Thyroid gland (tissue), 4 donors: Measurements from ENCODE around the gene VIL1.

ENCODE experiments used
- POLR2A ChIP-seq, 2 donors: fragments of 450-650 bp; IDR thresholded peaks; one replicate each; pipeline ENCODE4 v1.6.1; 2017; ENCODE audit warnings: antibody characterized with exemption in 2 of 2, mild to moderate bottlenecking in 2 of 2, moderate library complexity in 1 of 2
- TF ChIP-seq, protein P1 (sequence below), 6 experiments: fragments of 200-600 bp in 3 of 6; fragments of 450-650 bp in 3 of 6; sonication (generic) in 3 of 6; IDR thresholded peaks; one replicate each; pipeline ENCODE4 v1.5.1; 2016 to 2019; ENCODE audit warnings: antibody characterized with exemption in 6 of 6, mild to moderate bottlenecking in 2 of 6, inconsistent platforms in 1 of 6, moderate library complexity in 1 of 6

DNA sequence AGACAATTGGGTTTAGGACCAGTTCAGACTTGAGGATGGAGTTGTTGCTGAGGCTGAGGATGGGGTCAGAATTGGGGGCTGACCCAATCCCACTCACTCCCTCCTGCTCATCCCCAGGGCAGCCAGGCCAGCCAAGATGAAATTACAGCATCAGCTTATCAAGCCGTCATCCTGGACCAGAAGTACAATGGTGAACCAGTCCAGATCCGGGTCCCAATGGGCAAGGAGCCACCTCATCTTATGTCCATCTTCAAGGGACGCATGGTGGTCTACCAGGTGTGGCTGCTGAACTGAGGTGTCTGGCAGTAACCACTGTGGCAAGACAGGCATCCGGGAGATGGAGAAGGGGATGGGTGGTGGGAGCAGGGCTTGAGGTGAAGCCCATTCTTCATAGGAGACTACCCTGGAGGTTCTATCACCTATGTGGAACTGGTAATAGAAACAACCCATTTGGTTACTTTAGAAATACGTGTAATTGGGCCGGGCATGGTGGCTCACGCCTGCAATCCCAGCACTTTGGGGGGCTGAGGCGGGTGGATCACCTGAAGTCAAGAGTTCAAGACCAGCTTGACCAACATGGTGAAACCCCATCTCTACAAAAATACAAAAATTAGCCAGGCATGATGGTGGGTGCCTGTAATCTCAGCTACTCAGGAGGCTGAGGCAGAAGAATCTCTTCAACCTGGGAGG, 13.9 kb downstream of the VIL1 start:
- TF ChIP-seq, protein P1, sequence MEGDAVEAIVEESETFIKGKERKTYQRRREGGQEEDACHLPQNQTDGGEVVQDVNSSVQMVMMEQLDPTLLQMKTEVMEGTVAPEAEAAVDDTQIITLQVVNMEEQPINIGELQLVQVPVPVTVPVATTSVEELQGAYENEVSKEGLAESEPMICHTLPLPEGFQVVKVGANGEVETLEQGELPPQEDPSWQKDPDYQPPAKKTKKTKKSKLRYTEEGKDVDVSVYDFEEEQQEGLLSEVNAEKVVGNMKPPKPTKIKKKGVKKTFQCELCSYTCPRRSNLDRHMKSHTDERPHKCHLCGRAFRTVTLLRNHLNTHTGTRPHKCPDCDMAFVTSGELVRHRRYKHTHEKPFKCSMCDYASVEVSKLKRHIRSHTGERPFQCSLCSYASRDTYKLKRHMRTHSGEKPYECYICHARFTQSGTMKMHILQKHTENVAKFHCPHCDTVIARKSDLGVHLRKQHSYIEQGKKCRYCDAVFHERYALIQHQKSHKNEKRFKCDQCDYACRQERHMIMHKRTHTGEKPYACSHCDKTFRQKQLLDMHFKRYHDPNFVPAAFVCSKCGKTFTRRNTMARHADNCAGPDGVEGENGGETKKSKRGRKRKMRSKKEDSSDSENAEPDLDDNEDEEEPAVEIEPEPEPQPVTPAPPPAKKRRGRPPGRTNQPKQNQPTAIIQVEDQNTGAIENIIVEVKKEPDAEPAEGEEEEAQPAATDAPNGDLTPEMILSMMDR (IDR thresholded peaks at IDR 0.05), result no peak
- no peak for TF ChIP-seq POLR2A (IDR thresholded peaks at IDR 0.05)
